ENCODE data around the gene SLC34A2.

GRCh38 chr4:25700661-25701060 is 45.0 kb downstream of the SLC34A2 start:
- TF ChIP-seq, protein P1, sequence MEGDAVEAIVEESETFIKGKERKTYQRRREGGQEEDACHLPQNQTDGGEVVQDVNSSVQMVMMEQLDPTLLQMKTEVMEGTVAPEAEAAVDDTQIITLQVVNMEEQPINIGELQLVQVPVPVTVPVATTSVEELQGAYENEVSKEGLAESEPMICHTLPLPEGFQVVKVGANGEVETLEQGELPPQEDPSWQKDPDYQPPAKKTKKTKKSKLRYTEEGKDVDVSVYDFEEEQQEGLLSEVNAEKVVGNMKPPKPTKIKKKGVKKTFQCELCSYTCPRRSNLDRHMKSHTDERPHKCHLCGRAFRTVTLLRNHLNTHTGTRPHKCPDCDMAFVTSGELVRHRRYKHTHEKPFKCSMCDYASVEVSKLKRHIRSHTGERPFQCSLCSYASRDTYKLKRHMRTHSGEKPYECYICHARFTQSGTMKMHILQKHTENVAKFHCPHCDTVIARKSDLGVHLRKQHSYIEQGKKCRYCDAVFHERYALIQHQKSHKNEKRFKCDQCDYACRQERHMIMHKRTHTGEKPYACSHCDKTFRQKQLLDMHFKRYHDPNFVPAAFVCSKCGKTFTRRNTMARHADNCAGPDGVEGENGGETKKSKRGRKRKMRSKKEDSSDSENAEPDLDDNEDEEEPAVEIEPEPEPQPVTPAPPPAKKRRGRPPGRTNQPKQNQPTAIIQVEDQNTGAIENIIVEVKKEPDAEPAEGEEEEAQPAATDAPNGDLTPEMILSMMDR (IDR thresholded peaks at IDR 0.05), result no peak
- TF ChIP-seq POLR2A (IDR thresholded peaks at IDR 0.05), result no peak
